Adrenal gland (tissue), 12 donors: ENCODE results near the gene DNAJC5. TPM values are rescaled to one million over a fixed set of nuclear protein-coding genes. Genes with fewer than 3 reads are reported as not detected.

Source experiments
- DNase-seq, 7 donors: peaks; one replicate each; pipeline ENCODE4 v3.0.0-alpha.2; 2019 to 2020
- H3K27ac ChIP-seq, 5 donors: fragments of 200-600 bp; sonication (generic) in 4 of 5; 1 replicate in 3 of 5; 2 replicates in 2 of 5; pipeline versions ENCODE4 v1.5.1 to v1.8.0; 2016 to 2020; ENCODE audit warnings: mild to moderate bottlenecking in 1 of 5
- H3K27me3 ChIP-seq: fragments of 200-600 bp; 2 replicates; pipeline ENCODE4 v1.8.0; 2021
- H3K36me3 ChIP-seq, 2 donors: fragments of 200-600 bp; replicated peaks in 1 of 2; 1 replicate in 1 of 2; 2 replicates in 1 of 2; pipeline versions ENCODE4 v1.5.1 to v1.8.0; 2018 to 2022
- H3K4me1 ChIP-seq, 2 donors: fragments of 200-600 bp; replicated peaks in 1 of 2; 1 replicate in 1 of 2; 2 replicates in 1 of 2; pipeline versions ENCODE4 v1.5.1 to v1.8.0; 2018 to 2021
- H3K4me3 ChIP-seq, 4 donors: fragments of 200-600 bp; sonication (generic) in 3 of 4; one replicate each; pipeline ENCODE4 v1.5.1; 2016 to 2018
- H3K9me3 ChIP-seq, 3 donors: fragments of 200-600 bp; sonication (generic) in 1 of 3; replicated peaks in 1 of 3; 1 replicate in 2 of 3; 2 replicates in 1 of 3; pipeline versions ENCODE4 v1.5.1 to v1.8.0; 2016 to 2021
- CTCF ChIP-seq, 6 experiments: fragments of 450-650 bp in 4 of 6; fragments of 200-600 bp in 2 of 6; sonication (generic) in 1 of 6; IDR thresholded peaks; 1 replicate in 5 of 6; 2 replicates in 1 of 6; pipeline versions ENCODE4 v1.5.1 to v1.8.0; 2016 to 2021; ENCODE audit warnings: antibody characterized with exemption in 6 of 6, mild to moderate bottlenecking in 2 of 6, moderate library complexity in 1 of 6
- POLR2A ChIP-seq, 2 donors: fragments of 450-650 bp; IDR thresholded peaks; one replicate each; pipeline ENCODE4 v1.6.1; 2017; ENCODE audit warnings: antibody characterized with exemption in 2 of 2, mild to moderate bottlenecking in 2 of 2, moderate library complexity in 1 of 2
- WGBS, 4 donors: extraction: QIAGEN DNeasy Blood & Tissue Kit in 2 of 4; methylation state at CpG; one replicate each; pipeline versions ENCODE4 v1.1.5 to v1.1.7; 2013 to 2017; 5-methylcytosine and 5-hydroxymethylcytosine counted together
- intact Hi-C, 2 donors: fragments of 100-400 bp; cut with DNase I; formaldehyde crosslinking; loops; one replicate each; pipeline versions ENCODE4 v1.14.1 to v1.15.0; 2022 to 2023
- polyA plus RNA-seq, 3 donors: library from polyadenylated mRNA; stranded (reverse); fragments of 200-250 nt in 2 of 3; fragments of 350-450 nt in 1 of 3; fragmentation: Illumina TruSeq in 1 of 3; extraction: RNeasy Lipid Tissue Mini Kit (QIAGEN cat#74804) in 1 of 3; gene quantifications; one replicate each; pipeline ENCODE4 v1.2.3, GENCODE V29; 2013 to 2014
- total RNA-seq, 9 donors: library from RNA; depleted of rRNA in 4 of 9; stranded (reverse); fragments of >200 nt in 4 of 9; fragments of 120-200 nt in 1 of 9; fragmentation: NEBNext Ultra II Directional in 1 of 9; extraction: Animal tissue kit (Norgen Biotek cat#: 25700) in 1 of 9; gene quantifications; one replicate each; pipeline versions ENCODE4 v1.1.0 to v1.2.4, GENCODE V29; 2013 to 2023
- donor health status: healthy with polysubstance abuse.
- donor health status: Bipolar disorder and iron deficiency.
- donor health status: DM: yes; HTN: yes; CAD: no.
- donor health status: DM: no; HTN: no; CAD: no.
- donor health status: DM: no; HTN: no; CAD: no.
- donor health status: DM: yes; HTN: yes; CAD: no.

The DNAJC5 gene
- total and polyA plus RNA-seq, 12 donors: 26.5 to 78.0 (median 61.4) TPM

GRCh38 chr20:63979557-63980316 lies 84.8 kb downstream of the DNAJC5 start, which contains the start of gene SAMD10:
TSS of gene SAMD10 (minus strand) at chr20:63979642. CDS start at chr20:63979467, 175 bp downstream.
- TF ChIP-seq POLR2A (IDR thresholded peaks at IDR 0.05) (no peak), CTCF (IDR thresholded peaks at IDR 0.05) (peak in 2 of 6 experiments; percentile 33 to 51)
- peaks cover 0 to 12% of the 10 kb centered on the region in 2 donors for H3K36me3 ChIP-seq
- DNase-seq: peak in 5 of 7 donors; percentile 42 to 67 (median 43)
- intact Hi-C loops: loop anchor here (5.0 to 10.0 kb wide), 3 partner anchors 195 to 442 kb away; partner anchors contain the start of gene PTK6 (in 1 of the 2)
- H3K4me3 ChIP-seq: peak within 1 kb of the TSS in 3 of 4 donors; percentile 18 to 96 (median 58)
- no peaks in the 10 kb centered on the region for H3K9me3 ChIP-seq
- WGBS, 4 donors: 0 to 17% (median 3%) methylated on average over 3 to 51 of the region's 52 CpGs
- H3K27me3 ChIP-seq: no peaks in the 10 kb centered on the region
- peaks cover 31 to 40% of the 10 kb centered on the region in 2 donors for H3K4me1 ChIP-seq
- peak within 1 kb of the TSS; percentile 30 to 94 (median 70) for H3K27ac ChIP-seq

DNA sequence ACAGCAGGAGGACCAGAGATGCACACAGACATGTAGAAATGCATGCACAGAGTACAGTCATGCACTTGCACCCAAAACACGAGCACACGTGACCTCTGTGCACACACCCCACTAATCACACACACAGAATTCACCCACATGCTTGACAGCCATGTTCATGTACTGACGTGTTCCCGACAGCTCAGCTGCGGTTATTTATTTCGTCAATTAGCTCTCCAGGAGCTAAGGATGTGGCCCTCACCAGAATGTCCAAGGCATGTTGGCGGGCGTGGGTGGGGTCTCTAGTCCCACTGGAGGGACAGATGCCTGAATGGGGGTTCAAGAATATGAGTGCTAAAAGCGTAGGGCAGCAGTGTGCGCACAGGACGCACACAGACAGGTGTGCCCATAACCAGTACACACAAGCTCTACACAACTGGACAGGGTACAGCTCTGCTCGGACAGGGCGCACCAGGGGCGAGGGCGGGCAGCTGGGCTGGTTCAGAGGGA lies 85.4 kb downstream of the DNAJC5 start:
- 70 to 73% (median 72%) methylated on average over 8 to 15 of the region's 15 CpGs for WGBS, 4 donors
- TF ChIP-seq POLR2A (IDR thresholded peaks at IDR 0.05) (no peak), CTCF (IDR thresholded peaks at IDR 0.05) (no peak)
- Histone ChIP-seq H3K4me3 (peak overlapping the region in 2 of 4 donors; percentile 88 to 96), H3K36me3 (peaks cover 0 to 18% of the 10 kb centered on the region in 2 donors), H3K9me3 (no peaks in the 10 kb centered on the region), H3K4me1 (peaks cover 31 to 40% of the 10 kb centered on the region in 2 donors), H3K27me3 (no peaks in the 10 kb centered on the region), H3K27ac (peak overlapping the region in 3 of 5 donors; percentile 67 to 94 (median 85))
- intact Hi-C loops: no loop called here
- DNase-seq: no peak

GRCh38 chr20:63980806-63981728 lies 86.1 kb downstream of the DNAJC5 start, which contains the start of gene PRPF6:
TSS of gene PRPF6 (plus strand) at chr20:63981132. CDS start at chr20:63981246, 114 bp downstream.
- peaks cover 0 to 26% of the 10 kb centered on the region in 2 donors for H3K36me3 ChIP-seq
- peaks cover 31 to 40% of the 10 kb centered on the region in 2 donors for H3K4me1 ChIP-seq
- WGBS, 4 donors: 0 to 6% (median 1%) methylated on average over 11 to 75 of the region's 75 CpGs
- H3K4me3 ChIP-seq: peak within 1 kb of the TSS; percentile 62 to 96 (median 88)
- no peaks in the 10 kb centered on the region for H3K27me3 ChIP-seq
- peak; percentile 94 to 97 (median 95) for DNase-seq
- intact Hi-C loops: no loop called here
- peak within 1 kb of the TSS; percentile 31 to 94 (median 83) for H3K27ac ChIP-seq
- TF ChIP-seq CTCF (IDR thresholded peaks at IDR 0.05) (peak; percentile 50 to 80 (median 74)), POLR2A (IDR thresholded peaks at IDR 0.05) (peak; percentile 62 to 80)
- H3K9me3 ChIP-seq: no peaks in the 10 kb centered on the region
